GM18499 (cell line): ENCODE measurements around the gene BCL6.

ENCODE experiments used
- ATAC-seq: cut with Tn5 transposase; IDR thresholded peaks from one replicate; pipeline ENCODE4 v1.9.1; 2021; ENCODE audit warnings: moderate number of reproducible peaks; ENCODE audit not compliant: insufficient read depth, unreplicated experiment

Gene BCL6

GRCh38 chr3:187740421-187741399 is 4.6 kb downstream of the BCL6 start:
- no peak for ATAC-seq

- ATAC-seq = no peak
Observed at GRCh38 chr3:187739561-187740332, 5.5 kb downstream of the BCL6 start.

GRCh38 chr3:187739094-187739560 is 6.1 kb downstream of the BCL6 start:
- no peak for ATAC-seq

GRCh38 chr3:187738331-187739093 is 6.8 kb downstream of the BCL6 start:
- ATAC-seq = no peak

- ATAC-seq = no peak
Observed at GRCh38 chr3:187738071-187738330, 7.3 kb downstream of the BCL6 start.

GRCh38 chr3:187737368-187738070 is 7.7 kb downstream of the BCL6 start:
- no peak for ATAC-seq

- ATAC-seq = no peak
Observed at GRCh38 chr3:187737006-187737367, 8.3 kb downstream of the BCL6 start.

GRCh38 chr3:187736418-187736871 is 8.8 kb downstream of the BCL6 start:
- no peak for ATAC-seq

GRCh38 chr3:187735837-187736236 is 9.4 kb downstream of the BCL6 start:
- no peak for ATAC-seq

GRCh38 chr3:187735383-187735782 is 9.9 kb downstream of the BCL6 start:
- ATAC-seq = no peak

- ATAC-seq = no peak
Observed at GRCh38 chr3:187734841-187735240, 10.4 kb downstream of the BCL6 start.

GRCh38 chr3:187733371-187733770 is 11.9 kb downstream of the BCL6 start:
- ATAC-seq = no peak

GRCh38 chr3:187729598-187729997 is 15.7 kb downstream of the BCL6 start:
- no peak for ATAC-seq

GRCh38 chr3:187728940-187729583 is 16.2 kb downstream of the BCL6 start:
- no peak for ATAC-seq

GRCh38 chr3:187728248-187728647 is 17.0 kb downstream of the BCL6 start:
- no peak for ATAC-seq

GRCh38 chr3:187726564-187726963 is 18.7 kb downstream of the BCL6 start:
- ATAC-seq = no peak

GRCh38 chr3:187725653-187726370 is 19.5 kb downstream of the BCL6 start:
- no peak for ATAC-seq

- ATAC-seq = no peak
Observed at GRCh38 chr3:187725224-187725623, 20.0 kb downstream of the BCL6 start.

GRCh38 chr3:187722206-187722612 is 23.1 kb downstream of the BCL6 start:
- no peak for ATAC-seq
